GM18868 (cell line): ENCODE results near the gene ZNRF3.
"Not testable (repeated sequence)": the region's sequence is repeated elsewhere in the genome, so short reads cannot be mapped to it uniquely, and the experiment has no call there.

Experiments used
- ATAC-seq: cut with Tn5 transposase; IDR thresholded peaks from one replicate; pipeline ENCODE4 v1.9.1; 2021; ENCODE audit warnings: mild to moderate bottlenecking, moderate library complexity; ENCODE audit not compliant: unreplicated experiment

ZNRF3 gene

DNA sequence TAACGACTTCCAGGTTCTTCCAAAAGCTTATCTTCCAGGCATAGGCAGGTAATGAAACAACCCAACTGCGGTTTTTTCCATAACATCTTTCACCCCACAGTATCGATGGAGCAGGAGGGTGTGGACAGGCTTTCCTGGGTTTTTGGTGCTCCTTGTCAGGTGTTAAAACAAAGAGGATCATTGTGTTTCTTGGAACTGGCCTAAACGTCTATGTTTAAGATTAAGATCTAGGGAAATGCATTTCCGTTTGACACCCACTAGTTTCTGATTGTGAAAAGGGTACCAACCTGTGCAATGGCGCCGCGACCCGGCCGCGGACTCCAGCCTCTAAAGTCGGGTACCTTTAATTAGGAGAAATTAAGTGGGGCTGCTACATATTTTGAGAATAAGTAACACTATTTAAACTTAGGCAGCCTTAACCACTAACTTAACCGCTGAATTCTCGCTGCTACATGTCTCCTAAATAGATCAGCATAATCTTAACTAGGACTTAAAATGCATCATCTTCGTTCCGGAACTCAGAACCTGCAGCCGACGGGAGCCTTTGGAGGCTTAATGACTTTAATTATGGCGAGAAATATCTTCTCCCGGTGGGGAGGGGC, 146.7 kb downstream of the ZNRF3 start:
- ATAC-seq = no peak

DNA sequence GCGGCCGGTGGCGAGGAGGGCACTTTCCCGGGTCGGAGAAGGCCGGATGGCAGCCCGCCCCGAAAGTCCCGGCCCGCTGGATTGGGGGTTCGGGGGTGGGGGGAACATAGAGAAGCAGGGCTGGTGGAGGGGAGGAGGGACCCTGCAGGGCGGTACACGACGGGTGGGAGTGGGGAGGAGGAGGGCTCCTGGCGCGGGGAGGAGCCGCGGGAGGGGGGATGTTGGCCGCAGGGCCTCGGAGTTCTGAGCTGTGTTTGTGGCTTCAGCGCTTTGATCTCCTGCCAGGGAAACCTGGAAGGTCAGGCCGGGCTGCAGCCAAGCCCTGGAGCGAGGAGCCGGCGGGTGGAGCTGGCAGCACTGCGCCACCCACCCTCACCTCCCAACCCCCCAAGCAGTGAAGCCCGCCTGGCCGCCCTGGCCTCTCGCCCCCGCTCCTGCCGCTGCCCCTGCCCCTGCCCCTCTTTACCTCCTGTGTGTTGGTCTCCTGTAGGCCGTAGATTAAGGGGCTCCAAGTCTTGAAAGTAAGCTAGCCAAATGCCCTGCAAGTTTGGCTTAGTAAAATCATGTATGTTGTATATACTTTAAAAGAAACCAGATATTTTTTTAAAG, 147.3 kb downstream of the ZNRF3 start:
- ATAC-seq = no peak

DNA sequence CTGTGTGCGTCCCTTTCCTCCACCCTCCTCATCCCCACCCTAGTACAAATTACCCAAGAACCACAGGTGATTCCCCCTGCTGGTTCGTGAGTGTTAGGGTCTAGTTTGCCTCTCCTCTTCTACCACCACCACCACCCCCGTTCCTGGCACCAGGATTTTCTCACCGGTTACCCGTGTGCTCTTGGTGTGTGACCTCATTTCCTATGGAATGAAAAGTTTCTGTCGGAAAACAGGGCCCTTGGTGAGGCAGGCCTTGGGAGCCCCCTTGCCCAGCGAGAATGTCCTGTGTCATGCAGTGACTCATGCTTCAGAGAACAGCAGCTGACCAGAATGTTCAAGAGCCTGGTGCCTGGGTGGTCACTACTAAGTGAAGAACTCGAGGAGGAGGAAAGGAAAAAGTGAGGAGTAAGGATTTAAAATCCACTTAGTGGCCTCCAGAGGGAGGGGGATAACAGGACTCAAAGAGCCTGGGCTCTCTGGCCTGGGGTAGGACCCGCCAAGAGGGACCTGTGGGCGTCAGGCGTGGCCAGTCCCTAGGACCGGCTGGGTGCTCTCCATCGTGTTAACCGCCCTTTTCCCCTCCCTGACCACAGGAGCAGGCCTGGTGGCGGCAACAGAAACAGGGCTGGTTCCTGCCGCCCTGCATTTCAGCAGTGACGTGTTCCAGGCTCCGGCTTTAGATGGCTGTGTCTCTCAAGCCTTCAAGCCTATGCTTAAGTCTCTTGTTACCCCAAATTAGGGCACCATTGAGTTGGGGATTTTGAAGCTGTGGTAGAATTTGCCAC, 148.0 kb downstream of the ZNRF3 start:
- ATAC-seq = no peak

DNA sequence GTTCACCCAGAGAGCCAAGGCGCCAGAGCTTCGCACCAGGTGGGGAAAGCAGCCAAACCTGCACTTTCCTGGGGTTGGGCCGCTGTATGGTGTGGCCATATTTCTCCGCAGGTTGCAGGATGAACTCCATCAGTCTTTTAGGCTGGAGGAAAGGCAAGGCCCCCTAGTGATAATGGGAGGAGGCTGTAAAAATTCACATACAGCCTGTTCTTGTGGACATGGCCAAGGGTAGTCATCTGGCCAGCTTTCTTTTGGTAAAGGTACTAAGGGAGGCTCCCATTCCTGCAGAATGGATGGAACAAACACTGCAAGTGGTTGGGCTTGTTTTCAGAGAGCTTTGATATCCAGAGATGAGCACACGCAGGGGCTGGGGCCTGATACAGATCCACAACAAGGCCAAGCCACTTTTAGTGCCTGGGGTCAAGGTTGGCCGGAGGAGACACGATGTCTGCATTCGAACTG, 148.7 kb downstream of the ZNRF3 start:
- ATAC-seq = no peak

DNA sequence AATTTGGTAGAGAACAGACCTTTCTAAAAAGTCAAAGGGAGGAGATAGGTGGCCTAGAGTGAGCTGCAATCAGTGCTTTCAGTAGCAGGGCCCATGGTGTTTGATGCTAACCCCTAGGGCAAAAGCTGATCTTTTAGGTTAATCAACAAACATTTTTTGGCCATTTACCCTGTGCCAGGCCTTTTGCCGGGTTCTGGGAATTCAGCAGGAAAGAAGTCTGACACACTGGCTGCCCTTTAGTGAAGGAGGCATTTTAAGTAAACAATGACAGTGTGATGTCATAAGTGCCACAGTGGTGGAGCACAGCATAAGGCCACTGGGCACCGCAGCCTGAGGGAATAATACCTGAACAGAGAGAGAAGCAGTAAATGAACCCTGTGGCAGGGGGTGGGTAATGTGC, 149.2 kb downstream of the ZNRF3 start:
- ATAC-seq = no peak

DNA sequence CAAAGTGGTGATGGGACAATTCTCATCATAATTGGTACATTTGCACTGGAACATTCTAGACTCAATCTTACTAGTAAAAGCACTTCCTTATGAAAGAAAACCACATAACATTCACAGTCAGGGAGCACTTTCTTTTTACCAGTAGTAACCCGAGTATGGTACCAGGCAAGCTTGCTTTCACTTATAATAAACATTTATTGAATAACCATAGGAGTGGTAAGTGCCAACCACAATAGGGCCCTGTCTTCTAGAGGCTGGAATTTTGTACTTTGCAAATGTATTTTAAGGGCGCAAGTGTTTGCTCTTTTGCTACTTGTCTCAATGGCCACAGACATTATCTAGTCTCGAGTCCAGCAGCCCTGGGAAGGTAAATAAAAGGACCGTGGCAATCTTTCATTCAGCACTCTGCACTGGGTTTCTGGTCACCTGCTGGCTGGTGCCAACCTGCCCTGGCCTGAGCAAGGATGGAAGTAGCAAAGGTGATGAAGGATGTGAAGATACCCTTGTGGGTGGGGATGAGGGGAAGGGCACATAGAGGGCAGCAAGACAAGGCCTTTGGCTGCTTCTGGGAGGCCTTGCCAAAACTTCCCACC, 154.1 kb downstream of the ZNRF3 start:
- no peak for ATAC-seq

DNA sequence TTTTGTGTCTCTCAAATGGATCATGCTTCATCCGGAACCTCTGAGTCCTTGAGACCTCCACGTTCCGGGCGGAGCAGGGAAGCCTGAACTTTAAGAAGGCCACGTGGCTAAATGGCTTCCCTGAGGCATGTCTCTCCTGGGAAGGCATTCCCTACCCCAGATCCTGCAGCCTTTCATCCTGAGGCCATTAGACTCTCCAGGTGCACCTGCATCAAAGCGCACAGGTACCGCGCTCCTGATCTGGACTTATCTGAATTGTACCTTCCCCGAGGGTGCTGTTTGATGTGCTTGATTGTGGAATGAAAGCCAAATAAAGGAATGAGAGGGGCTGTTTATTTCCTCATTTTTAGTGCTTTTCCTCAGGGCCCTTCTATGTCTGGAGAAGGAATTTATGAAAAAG, 155.8 kb downstream of the ZNRF3 start:
- no peak for ATAC-seq

DNA sequence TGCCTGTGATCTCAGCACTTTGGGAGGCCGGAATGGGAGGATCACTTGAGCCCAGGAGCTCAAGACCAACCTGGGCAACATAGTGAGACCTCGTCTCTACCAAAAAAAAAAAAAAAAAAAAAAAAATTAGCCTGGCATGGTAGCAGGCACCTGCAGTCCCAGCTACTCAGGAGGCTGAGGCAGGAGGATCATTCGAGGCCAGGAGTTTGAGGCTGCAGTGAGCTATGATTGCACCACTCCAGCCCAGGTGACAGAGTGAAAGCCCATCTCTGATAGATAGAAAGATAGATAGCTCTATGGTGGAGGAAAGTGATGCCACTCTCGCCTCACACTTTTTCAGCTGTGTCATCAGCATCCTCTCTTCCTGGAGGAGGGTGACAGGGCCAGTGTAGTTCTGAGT, 156.3 kb downstream of the ZNRF3 start:
- ATAC-seq = not testable (repeated sequence)

DNA sequence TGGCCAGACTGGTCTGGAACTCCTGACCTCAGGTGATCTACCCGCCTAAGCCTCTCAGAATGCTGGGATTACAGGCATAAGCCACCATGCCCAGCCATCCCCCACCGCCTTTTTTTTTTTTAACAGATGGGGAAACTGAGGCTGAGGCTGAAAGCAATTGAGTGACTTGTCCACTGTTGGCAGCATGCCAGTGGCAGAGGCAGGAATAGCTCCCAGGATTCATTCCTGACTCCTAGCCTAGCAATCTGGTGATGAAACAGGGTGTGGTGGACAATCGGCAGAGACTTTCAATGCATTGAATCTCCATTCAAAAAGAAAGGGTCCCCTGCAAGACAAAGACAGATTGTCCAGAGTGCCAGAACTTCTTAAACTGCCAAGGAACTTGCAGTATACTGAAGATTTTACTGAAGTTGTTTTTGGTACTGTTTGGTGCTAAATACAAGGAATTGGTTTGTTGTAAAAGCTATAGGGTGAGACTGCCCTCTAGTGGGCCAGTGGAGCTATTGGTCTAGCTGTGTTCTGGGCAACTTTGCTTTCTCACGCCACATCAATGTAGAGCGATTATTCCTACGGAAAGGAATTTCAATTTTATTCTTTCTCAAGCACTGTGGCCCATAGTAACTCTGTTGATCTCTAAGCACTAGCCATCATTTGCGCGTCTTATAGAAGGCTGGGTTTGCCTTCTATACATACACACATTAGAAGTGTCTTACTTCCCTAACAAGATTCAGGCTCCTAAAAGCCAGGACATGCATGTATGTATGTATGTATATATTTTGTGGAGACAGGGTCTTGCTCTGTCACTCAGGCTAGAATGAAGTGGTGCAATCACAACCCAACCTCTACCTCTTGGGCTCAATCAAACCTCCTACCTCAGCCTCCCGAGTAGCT, 157.3 kb downstream of the ZNRF3 start:
- ATAC-seq = no peak

DNA sequence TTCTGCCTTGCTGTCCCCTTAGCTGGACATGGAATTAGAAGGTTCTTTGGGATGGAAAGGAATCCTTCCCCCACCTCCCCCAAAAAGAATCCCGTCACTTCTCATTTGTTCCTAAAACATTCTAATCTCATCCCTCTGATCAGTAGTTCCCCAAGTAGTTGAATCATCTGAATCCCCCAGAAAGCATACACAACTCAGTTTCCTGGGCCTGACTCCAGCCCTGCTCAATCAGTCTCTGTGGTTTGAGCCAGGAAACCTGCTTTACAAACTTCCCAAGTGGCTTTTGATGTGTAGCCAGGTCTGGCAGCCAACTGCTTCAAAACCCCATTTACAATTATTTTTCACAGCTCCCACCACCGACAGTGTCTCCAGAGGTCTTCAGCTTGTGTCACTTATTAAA, 158.0 kb downstream of the ZNRF3 start:
- no peak for ATAC-seq

DNA sequence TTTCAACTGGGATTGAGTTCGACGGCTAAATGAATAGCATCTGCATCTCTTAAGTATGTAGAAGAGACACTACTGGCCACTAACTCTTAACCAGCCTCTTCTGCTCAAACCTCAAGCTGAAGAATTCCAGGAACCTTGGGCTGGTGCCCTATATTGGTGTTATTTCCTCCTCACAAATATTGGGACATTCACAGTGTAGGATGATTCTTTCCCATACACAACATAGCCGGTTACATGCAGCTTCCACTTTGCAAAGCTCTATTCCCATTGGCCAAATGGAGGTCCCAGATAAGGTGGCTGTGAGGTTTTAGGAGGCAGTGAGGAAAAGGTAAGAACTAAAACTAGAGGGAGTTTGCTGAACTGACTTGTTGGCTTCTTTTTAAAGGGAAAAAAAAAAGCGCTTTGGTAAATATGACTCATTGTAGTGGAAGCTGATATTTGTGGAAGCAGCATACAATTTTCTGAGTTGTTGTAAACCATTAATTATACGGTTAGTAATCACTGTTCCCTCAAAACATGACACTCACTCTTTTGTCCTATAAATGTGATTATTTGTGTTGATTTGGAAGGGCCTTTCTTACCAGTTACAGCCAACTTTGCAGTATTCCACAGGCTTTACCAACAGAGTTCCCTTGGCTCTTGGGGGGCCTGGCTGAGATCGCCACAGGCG, 160.7 kb downstream of the ZNRF3 start:
- ATAC-seq = no peak

DNA sequence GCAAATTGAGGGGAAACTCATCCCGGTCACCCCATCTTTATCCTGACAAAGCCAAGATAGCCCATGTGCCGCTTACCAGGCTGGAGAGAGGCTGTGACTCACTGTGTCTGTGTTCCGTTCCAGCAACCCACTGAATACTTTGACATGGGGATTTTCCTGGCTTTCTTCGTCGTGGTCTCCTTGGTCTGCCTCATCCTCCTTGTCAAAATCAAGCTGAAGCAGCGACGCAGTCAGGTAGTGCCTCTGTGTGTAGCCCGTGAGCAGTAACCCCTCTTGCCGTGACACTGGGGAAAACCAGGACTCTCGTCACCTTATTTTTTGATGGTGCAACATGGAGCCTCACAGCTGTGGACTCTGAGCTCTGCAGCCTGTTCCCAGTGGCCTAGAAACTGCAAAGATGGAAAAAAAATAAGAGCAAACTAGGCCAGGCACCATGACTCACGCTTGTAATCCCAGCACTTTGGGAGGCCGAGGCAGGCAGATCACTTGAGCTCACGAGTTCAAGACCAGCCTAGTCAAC, 161.3 kb downstream of the ZNRF3 start:
- ATAC-seq = no peak

DNA sequence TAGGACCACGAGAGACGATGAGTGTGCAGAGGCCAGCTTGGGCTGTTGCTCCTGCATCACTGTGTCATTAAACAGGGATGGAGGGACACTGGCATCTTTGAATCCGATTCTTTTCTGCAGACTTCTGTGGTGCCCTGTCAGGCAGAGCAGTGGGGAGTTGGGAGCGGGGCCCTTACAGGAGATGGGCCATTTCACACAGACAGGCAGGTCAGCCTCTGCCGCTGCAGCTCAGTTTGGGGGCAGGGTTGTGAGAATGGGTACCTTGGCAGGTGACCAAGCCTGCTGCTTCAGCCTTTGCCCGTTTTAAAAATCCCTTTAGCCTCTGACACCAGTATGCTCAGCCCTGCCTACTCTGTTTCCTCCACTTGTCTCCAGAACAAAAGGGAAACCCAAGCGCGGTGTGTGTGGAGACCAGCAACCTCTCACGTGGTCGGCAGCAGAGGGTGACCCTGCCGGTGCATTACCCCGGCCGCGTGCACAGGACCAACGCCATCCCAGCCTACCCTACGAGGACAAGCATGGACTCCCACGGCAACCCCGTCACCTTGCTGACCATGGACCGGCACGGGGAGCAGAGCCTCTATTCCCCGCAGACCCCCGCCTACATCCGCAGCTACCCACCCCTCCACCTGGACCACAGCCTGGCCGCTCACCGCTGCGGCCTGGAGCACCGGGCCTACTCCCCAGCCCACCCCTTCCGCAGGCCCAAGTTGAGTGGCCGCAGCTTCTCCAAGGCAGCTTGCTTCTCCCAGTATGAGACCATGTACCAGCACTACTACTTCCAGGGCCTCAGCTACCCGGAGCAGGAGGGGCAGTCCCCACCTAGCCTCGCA, 165.7 kb downstream of the ZNRF3 start:
- no peak for ATAC-seq

DNA sequence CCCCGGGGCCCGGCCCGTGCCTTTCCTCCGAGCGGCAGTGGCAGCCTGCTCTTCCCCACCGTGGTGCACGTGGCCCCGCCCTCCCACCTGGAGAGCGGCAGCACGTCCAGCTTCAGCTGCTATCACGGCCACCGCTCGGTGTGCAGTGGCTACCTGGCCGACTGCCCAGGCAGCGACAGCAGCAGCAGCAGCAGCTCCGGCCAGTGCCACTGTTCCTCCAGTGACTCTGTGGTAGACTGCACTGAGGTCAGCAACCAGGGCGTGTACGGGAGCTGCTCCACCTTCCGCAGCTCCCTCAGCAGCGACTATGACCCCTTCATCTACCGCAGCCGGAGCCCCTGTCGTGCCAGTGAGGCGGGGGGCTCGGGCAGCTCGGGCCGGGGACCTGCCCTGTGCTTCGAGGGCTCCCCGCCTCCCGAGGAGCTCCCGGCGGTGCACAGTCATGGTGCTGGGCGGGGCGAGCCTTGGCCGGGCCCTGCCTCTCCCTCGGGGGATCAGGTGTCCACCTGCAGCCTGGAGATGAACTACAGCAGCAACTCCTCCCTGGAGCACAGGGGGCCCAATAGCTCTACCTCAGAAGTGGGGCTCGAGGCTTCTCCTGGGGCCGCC, 166.4 kb downstream of the ZNRF3 start:
- no peak for ATAC-seq

DNA sequence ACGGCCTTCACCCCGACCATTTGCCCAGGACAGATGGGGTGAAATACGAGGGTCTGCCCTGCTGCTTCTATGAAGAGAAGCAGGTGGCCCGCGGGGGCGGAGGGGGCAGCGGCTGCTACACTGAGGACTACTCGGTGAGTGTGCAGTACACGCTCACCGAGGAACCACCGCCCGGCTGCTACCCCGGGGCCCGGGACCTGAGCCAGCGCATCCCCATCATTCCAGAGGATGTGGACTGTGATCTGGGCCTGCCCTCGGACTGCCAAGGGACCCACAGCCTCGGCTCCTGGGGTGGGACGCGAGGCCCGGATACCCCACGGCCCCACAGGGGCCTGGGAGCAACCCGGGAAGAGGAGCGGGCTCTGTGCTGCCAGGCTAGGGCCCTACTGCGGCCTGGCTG, 167.1 kb downstream of the ZNRF3 start:
- no peak for ATAC-seq

DNA sequence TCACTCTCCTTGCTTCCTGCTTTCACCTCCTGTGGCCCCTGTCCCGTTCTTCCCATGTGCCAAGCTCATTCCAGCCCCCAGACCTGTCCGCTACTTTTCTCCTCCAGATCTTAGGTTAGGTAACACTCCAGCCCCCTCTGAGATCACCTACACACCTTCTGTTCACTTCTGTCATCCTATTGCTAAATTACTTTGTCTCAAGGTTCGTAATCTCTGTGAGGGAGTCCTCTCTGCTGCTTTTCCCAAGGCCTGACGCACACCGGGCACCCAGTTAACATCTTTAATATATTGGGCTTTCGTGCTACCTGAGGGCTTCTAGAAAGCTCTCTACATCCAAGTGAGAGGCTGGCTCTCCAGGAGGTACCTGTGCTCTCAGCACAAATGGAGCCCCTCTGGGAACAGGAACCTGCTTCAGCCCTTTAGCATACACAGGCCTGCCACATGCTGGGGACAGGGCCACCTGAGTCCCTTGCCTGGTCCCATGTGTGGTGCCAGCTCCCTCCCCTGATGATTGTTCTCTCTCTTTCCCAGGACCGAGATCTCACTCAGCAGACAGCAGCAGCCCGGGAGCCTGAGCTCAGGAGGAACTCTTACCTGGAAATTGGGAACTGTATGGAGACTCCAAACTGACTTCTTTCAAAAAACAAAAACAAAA, 169.8 kb downstream of the ZNRF3 start:
- ATAC-seq = no peak

DNA sequence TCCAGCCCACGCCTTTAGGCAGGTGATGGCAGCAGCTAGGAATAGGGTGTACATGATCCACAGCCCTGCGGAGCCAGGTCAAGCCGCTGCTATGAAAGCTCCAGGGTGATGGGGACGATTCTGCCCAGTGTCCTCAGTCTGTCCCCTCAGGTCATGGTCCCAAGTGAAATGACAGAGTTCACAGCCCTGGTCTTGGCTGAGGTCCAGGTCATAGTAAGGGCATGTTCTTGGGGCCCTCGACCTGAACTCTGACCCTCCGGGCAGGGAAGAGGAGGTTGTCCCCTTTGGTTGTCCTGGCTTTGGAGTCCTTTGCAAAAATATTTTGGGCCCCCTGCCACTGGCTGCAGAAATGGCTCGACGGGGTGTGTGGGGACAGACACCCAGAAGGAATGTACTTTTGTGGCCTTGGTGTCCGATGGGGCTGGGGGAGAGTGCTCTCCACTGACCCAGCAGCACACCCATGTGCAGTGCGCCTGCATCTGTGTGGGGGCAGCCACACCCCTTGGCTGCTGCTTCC, 170.9 kb downstream of the ZNRF3 start:
- ATAC-seq = no peak

DNA sequence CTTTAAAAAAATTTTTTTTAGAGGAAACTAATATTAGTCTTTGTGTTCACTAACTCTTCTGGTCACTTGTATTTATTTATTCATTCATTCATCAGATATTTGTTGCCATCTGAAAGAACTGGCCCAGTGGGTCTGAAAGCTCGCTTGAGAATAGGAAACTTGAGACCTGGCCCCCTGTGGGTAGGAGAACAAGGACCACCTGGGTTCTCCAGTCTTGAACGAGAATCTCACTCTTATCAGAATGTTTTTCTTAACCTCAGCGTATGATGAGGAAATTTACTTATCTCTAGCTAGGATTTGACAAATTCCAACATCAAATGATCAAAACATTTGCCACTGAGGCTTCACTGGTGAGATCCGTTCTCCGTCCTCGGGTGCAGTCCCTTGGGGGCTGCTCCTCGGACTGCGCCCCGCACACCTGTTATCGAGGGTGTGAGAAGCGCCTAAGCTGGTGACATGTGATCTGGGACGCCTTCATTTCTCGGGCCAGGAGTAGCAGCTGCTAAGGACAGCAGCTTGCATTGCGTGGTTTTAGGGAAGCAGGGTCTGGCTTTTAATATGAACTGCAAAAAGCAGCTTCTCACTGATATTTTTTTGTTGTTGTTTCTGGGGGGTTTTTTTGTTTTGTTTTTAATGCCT, 171.9 kb downstream of the ZNRF3 start:
- ATAC-seq = no peak
